GM18907 (cell line): ENCODE results near the gene CYP4X1.
"Not testable (repeated sequence)": the region's sequence is repeated elsewhere in the genome, so short reads cannot be mapped to it uniquely, and the experiment has no call there.

Experiments used
- ATAC-seq: cut with Tn5 transposase; IDR thresholded peaks from one replicate; pipeline ENCODE4 v1.9.1; 2021; ENCODE audit warnings: mild to moderate bottlenecking, moderate library complexity; ENCODE audit not compliant: unreplicated experiment

Gene CYP4X1

DNA sequence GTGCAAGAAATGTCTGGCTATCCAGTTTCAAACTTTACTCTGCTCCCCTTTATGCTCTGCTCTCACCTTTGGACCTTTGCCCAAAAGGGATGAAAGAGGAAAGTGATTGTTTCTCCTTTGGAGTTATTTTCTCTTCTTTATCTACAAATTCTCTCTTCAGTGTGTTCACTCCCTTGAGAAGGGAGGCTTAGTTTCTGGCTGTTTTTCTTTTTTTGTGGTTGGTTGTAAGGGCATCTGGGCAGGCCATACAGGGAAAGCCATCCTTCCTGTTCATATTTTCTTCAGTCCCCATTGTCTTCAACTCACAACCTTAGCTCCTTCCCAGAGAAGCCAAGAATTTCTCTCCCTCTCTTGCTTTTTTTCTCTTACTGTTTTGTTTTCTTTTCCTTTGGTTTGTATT lies 46.0 kb downstream of the CYP4X1 start:
- not testable (repeated sequence) for ATAC-seq

DNA sequence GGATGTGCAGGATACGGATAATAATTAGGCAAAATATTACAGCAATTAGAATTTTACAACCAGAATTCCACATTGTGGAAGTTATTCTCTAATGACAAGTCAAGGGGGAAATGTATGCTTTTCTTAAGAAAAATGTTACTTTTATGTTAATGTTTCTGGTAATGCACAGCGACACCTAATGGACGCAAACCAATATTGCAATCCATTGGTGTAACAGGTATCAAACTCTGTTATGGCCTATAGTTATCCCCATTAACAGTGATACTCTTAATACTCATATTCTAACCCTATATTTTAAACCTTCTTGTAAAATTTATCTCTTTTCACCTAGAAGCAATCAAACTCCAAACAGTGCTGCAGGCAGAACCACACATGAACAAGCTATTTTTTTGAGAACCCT lies 65.9 kb downstream of the CYP4X1 start:
- ATAC-seq = not testable (repeated sequence)

DNA sequence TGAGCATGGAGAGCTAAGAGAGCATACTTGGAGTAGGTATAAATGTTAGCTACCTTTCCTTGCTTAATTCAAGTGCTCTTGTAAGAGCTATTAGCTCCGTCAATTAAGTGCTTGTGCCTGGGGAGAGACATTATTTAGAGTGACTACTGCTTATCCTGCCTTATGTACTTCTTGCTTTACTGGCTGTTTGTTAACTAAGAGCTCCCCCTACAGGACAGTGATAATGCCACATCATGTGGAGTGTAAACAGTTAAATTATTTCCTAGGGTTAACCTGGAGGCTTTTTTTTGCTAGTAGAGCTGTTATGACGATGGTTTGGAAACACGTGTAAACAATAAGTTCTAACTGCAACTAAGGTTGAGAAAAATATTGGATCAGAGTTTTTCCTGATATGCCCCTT lies 68.0 kb downstream of the CYP4X1 start:
- not testable (repeated sequence) for ATAC-seq
